ENCODE results near the gene SIPA1.
A peak's percentile ranks its signal among the peaks of the same experiment; 100 is the strongest.
"Not testable (repeated sequence)": the region's sequence is repeated elsewhere in the genome, so short reads cannot be mapped to it uniquely, and the experiment has no call there.

The SIPA1 gene

GRCh38 chr11:65646958-65647701 is 9.2 kb downstream of the SIPA1 start:
- DNase-seq = no peak

- DNase-seq = no peak
These were observed 11.1 kb downstream of the SIPA1 start for GRCh38 chr11:65648997-65649493.

DNA sequence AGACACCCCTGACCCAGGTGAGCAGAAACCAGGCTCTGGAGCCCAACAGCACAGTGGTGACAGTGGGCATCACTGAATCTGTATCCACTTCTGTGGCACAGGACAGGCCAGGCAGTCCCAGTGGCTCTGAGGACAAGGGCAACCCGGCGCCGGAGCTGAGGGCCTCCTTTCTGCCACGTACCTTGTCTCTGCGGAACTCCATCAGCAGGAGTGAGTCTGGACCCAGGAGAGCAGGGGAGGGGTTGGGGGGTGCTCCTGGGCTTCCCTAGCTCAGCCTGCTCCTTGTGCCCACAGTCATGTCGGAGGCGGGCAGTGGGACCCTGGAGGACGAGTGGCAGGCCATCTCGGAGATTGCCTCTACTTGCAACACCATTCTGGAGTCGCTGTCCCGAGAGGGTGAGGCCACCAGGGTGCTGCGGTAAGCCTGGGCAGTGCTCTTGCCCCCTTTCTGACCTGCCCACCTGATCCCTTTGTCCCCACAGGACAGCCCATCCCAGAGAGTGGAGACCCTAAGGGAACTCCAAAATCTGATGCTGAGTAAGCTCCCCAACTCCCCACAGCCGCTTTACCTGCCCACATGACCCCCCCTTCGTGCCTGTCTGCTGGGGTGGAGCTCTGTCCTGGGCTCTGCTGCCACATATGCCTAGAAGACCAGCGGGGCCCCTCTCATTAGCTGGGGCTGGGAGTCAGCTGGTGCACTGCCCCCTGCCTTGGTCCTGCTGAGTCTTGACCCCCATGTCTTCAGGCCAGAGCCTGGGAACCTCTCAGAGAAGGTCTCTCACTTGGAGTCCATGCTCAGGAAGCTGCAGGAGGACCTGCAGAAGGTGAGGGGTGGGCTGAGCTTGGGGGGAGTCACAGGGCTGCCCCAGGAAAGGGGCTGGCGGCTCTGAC is 12.0 kb downstream of the SIPA1 start:
- no peak for DNase-seq

DNA sequence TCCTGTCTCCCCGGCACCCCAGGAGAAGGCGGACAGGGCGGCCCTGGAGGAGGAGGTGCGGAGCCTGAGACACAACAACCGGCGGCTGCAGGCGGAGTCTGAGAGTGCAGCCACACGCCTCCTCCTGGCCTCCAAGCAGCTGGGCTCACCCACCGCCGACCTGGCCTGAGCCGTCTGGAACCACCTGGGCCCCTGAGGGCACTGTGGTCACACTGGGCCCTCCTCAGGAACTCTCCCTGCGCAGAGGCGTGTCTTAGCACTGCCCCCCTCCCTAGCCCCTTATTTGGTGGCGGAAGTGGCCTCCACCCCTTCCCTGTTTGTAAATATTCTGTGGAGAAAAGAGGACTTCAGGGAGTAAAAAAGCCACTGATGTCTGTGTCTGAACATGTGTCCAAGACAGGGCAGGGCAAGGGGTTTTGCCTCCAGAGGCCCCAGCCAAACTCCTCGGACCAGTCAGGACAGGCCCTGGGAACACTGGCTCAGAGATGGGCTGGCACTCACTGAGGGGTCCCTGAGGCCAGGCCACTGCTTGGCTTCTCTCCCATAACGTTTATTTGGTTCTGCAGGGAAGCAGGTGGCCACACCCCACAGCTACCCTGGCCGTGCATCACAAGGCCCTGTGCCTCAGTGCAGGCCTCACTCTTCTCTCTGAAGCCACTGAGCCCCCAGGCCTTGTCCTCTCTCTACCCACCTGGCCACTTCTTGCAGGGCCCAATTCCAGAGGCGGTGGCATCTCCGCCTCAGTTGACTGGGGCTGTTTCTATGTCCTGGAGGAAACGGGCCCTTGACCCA is 12.8 kb downstream of the SIPA1 start:
- no peak for DNase-seq

- DNase-seq = no peak
These were observed 13.4 kb downstream of the SIPA1 start for GRCh38 chr11:65651339-65651588.

GRCh38 chr11:65651589-65652510 is 13.9 kb downstream of the SIPA1 start:
- DNase-seq = no peak

GRCh38 chr11:65652511-65653228 is 14.8 kb downstream of the SIPA1 start:
- DNase-seq = peak; percentile 94

DNA sequence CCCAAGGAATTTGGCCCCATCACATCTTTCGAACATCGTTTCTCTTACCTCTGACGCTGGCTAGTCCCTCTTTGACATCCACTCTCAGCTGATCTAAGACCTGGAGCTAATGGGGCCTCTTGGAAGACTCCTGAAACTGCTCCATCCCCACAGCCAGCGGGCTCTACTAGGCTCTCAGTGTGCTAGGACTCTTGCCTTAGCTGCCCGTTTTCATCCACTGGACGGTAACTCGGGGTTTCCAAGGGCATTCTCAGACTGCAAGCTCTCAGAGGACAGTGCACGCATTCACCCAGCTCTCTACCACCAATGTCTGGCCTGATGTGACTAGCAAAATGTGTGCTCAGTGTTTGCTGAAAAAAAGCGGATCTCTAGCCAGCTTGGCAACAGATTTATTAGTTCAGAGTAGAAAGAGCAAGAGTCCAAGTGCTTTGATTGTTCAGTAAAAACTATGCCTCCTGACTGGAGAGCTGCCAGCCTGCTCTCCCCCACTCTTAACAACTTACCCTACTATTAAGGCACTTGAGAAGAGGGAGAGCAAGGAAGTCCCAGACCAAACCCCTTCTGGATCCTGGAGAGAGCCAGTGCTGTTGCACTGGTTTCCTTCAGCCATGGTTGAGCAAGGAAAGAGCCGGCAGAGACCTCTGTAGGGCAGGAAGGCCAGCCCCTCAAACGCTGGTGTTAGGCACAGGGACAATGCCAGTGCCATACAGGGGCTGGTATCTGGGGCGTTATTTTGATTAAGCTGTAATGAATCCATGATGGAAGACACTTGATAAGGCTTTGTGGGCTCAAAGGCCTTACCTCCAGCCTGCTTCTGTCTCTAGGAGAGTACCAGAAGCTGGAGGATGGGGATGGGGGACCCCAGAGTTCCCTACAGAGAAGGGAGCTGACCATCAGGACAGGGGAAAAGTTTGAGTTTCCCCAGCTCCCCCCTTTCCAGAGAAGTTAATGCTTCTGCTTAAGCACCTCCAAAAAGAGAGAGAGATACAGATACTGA is 15.6 kb downstream of the SIPA1 start:
- no peak for DNase-seq

- no peak for DNase-seq
These were observed 16.8 kb downstream of the SIPA1 start for GRCh38 chr11:65654375-65655349.

DNA sequence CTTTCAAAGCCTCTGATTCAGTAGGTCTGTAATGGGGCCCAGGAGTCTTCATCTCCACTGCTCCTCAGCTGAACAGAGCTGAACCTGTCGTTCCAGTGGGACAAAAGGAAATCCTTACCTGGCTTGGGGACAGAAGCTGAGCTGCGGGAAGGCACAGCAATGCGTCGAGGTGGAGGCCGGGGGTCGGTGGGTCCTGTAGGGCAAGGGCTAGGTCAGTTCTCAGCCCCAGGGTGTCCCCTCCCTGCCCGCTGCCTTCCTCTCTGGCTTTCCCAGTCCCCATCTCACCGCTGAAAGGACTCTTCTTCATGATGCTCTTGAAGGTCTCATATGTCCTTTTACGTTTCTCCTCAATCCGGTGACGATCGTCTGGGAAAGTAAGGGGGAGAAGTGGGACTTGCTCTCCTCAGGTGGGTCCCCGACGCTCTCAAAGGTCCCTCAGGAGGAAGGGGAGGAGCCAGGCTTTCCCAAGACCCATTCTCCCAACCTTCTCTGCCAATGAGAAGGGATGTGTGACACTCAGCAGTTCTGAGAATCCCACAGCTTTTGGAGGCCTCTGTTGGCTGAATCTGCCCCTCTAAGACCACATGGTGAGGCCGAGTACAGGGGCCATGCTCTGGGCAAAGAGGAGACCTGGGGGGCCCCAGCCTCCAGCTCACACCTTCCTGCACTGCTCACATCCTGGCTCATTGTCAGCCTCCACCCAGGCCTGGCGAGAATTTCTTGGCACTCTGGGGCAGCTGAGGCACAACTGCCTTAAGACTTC is 17.9 kb downstream of the SIPA1 start:
- no peak for DNase-seq

DNA sequence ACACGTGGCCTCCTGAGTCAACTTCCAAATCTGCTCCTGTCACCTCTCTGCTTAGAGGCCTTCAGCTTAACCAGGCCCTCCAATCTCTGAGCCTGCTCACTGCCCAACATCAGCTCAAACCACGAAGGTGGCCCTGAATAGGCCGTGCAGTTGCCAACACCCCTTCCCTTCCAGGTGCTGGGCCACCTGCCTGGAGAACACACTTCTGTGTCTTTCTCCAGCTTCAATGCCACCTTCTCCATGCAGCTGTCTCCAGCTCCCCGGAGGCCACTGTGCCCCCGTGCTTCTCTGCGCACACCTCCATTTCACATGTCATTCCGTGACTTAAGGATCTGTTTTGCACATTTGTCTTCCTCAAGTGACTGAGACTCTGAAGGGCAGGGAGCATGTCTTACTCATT is 19.5 kb downstream of the SIPA1 start:
- no peak for DNase-seq

DNA sequence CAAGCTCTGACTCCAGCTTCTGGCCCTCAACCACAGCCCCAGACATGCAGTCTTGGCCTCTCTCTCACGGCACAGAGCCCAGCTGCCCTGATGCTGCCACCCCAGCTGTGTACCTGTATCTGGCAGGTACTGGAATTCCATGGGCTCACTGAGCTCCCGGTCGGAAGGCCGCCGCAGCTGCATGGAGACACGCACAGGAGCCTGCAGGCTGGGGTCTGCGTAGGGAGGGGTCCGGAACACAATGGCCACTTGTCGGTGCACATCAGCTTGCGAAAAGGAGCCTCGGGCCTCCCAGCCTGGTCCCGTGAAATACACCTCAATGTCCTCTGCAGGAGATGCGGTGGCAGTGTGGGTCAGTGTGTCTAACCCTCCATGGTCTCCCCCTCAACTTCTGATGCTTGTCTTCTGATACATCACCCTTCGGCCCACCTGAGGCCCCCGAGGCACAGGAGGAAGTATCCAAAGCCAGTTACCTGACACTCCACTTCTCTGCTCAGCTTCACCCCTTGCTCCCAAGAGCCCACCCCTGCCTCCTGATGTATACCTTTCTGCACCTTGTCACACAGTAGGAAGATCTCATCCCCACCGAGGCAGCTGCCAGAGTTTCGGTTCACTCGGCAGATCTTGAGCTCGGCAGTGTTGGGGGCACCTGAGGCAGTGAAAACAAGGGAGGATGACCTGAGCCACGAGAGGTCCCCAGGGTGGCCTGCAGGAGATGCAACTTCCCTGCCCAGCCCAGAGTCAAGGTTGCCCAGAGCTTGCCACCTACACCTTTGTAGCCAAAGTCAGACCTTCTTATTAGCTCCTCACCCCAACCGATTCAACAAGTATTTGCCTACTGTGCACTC is 20.5 kb downstream of the SIPA1 start:
- DNase-seq = no peak

- DNase-seq = no peak
These were observed 22.1 kb downstream of the SIPA1 start for GRCh38 chr11:65660038-65660437.

GRCh38 chr11:65660908-65661307 is 23.0 kb downstream of the SIPA1 start:
- DNase-seq = not testable (repeated sequence)

DNA sequence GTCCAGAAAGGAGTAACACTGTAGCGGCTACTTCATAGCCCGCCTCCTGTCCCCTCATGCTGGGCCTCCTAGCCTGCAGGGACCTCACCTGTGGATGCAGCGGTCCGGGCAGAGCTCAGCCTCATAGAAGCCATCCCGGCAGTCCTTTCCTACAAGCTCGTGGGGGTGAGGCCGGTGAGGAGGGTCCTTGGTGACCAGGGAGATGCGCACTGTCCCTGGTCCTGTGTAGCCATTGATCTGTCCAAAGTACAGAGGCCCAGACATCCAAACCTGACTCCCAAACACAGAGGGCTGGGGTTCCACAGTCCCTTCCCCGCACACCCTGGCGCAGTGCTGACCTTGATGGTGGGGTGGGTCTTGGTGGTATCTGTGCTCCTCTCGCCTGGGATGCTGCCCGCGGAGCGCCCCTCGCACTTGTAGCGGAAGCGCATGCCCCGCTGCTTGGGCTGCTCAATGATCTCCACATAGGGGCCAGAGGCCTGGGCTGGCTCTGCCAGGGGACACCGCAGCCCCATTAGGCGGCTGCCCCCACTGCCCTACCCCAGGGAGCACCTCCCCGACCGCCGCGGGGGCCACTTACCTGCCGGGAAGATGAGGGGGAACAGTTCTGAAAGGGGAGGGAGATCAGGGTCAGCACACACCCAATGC is 23.8 kb downstream of the SIPA1 start:
- no peak for DNase-seq

- no peak for DNase-seq
These were observed 24.4 kb downstream of the SIPA1 start for GRCh38 chr11:65662247-65662798.
